ENCODE measurements around the gene RSBN1L.

DNA sequence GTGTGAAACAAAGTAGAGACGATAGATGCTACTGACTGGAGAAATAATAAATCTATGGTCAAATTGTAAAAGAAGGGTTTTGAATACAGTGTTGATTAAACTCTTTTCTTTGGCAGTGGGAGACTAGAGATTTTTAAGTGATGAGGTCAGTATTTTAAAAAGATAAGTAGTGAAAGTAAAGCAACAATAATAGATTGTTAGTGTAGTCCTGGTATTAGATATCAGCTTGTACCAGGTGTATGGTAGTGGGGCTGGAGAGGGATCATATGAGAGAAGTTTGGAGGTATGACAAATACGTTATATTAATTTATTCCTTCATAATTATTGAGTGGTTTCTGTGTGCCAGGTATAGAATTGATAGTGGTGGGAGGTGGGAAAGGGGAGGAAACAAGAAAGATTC is 127.5 kb downstream of the RSBN1L start:
- no peak for TF ChIP-seq CTCF (IDR thresholded peaks at IDR 0.05; ENCODE audit: low read depth, low read length)
- TF ChIP-seq, protein P1, sequence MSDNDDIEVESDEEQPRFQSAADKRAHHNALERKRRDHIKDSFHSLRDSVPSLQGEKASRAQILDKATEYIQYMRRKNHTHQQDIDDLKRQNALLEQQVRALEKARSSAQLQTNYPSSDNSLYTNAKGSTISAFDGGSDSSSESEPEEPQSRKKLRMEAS (IDR thresholded peaks at IDR 0.05; ENCODE audit: low read depth, low read length), result no peak
- TF ChIP-seq POLR2A (IDR thresholded peaks at IDR 0.05; ENCODE audit: extremely low read depth, insufficient read length), result no peak
- TF ChIP-seq MYC (IDR thresholded peaks at IDR 0.05; ENCODE audit: low read depth, low read length), result no peak
